GM21447 (cell line): ENCODE results near the gene NTN5.
A peak's percentile ranks its signal among the peaks of the same experiment; 100 is the strongest.
"Not testable (repeated sequence)": the region's sequence is repeated elsewhere in the genome, so short reads cannot be mapped to it uniquely, and the experiment has no call there.

Experiments
- ATAC-seq: cut with Tn5 transposase; IDR thresholded peaks from one replicate; pipeline ENCODE4 v1.9.1; 2021; ENCODE audit not compliant: unreplicated experiment

Gene NTN5

DNA sequence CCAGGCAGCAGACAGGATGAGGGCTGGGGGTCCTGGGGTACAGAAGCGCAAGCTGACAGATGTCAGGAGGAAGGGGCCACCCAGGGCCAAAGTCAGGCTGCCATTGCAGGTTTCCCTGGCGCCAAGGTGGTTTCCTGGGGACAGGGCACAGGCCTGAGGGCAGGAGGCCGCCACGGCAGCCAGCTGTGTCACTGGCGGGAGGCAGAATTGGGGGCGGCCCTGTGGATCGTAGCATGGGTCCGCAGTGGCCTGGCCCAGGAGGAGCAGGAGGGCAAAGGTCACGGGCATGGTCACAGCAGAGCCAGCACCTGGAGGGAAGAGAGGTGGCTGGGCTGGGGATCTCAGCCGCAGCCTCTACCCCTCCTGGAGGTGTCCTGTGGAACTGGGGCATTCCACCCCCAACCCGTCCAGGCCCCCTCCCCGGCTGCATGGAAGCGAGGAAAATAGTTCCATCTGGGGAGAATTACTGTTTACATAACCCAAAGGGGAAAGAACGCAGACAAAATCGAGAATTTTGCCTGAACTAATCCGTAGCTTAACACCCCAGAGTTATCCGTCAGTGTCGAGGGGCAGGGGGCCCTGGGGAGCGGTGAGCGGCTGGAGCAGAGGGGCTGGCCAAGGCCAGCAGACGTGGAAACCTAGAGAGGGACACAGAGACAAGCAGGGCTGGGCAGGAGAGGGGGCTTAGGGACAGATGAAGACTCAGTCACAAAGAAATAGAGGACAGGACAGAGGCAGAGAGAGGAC lies 1.9 kb downstream of the NTN5 start:
- no peak for ATAC-seq

DNA sequence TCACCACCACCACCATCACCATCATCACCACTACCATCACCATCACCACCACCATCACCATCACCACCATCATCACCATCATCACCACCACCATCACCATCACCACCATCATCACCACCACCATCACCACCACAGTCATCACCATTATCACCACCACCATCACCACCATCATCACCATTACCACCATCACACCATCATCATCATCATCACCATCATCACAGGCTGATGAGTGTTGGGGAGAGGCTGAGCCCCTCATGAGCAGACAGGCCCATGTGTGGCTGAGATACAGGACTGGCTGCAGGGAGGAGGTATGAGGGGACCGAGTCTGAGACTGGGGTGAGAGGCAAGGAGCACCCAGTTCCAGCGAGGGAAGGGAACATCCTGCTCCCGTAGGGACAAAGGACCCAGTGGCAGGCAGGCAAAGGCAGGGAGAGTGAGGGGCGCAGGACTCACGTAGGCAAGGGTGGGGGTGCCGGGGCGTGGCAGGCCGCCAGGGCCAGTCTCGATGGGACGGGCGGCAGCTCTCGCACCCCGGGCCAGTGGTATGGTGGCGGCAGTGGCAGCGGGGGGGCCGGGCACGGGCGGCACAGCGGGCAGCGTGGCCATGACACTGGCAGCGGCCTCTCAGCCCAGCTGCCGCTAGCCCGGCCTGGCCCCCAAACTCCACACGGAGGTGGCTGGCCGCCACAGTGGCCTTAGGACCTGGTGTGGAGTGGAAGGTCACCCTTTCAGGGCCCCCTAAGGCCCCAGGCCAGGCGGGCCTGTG lies 2.7 kb downstream of the NTN5 start:
- no peak for ATAC-seq

DNA sequence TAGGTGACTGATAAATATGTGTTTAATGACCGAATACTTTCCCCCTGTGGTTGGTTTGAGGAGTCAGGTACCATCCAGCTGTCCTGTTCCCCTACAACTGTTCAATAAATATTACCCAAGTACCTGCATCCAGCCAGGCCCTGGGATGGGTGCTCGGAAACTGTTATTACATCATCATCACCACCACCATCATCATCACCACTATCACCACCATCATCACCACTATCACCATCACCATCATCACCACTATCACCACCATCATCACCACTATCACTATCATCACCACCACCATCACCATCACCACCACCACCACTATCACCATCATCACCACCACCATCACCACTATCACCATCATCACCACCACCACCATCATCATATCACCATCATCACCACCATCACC lies 4.1 kb downstream of the NTN5 start:
- ATAC-seq = no peak

DNA sequence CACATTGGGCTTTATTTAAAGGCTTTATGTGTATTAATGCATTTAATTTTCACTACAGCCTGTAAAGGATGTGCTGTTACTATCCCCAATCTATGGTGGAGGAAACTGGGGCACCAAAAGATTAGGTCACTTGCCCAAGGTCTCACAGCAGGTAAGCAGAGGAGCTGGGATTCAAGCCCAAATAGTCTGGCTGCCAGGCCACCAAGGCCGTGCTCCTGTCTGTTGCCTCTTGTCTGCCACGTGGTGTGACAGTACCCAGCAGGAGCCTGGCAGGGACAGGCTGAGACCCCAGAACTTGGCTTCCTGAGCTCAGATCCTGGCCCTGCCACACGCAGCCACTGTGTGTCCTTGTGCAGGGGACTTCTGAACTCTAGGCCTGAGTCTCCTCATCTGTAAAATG lies 4.5 kb downstream of the NTN5 start:
- no peak for ATAC-seq

DNA sequence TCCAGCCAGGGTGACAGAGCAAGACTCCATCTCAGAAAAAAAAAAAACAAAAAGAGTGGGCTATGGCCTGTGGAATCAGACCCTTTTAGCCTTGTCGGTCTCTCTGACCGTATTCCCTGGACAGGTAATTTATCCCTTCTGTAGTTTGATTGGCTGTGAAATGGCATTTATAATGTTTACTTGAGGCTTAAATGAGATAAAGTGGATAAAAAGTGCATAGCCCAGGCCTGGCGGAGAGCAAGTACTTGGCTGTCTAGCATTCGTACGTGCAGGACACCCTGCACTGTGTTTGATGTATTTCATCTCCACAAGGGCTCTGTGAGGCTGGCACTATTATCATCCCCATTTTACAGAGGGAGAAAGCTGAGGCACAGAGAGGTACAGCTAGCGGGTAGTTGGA lies 7.0 kb downstream of the NTN5 start:
- no peak for ATAC-seq

DNA sequence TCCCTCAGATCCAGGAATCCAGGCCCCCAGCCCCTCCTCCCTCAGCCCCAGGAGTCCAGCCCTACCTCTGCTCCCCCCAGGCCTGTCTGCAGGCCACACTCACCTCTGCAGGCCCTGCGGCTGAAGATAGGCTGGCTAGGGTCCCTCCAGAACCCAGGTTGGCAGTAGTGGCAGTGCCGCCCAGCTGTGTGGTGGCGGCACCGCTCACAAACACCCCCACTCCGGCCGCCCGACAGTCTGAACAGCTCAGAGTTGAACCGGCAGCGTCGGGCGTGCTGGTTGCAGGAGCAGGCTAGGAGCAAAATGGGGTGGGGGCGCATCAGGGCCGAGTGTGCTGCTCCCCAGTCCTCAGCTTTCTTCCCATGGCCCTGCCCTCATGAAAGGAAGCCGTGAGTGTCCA lies 8.3 kb downstream of the NTN5 start:
- no peak for ATAC-seq

DNA sequence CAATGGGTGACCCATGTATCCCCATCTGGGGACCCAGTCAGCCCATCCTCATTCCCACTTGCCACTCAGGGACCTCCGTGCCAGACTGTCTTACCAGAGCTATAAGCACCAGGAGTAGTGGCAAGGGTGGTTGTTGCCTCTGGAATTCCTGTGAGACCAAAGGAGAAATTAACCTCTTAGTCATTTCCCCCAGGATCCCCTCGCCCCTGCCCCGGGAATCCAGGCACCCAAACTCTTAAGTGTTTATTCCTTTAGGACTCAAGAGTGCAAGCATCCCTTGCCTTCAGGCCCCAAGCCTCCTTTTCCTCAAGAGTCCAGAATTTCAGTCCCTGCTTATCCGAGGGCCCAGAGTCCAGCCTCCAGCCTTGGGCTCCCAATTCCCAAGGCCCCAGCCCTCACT lies 9.2 kb downstream of the NTN5 start:
- no peak for ATAC-seq

DNA sequence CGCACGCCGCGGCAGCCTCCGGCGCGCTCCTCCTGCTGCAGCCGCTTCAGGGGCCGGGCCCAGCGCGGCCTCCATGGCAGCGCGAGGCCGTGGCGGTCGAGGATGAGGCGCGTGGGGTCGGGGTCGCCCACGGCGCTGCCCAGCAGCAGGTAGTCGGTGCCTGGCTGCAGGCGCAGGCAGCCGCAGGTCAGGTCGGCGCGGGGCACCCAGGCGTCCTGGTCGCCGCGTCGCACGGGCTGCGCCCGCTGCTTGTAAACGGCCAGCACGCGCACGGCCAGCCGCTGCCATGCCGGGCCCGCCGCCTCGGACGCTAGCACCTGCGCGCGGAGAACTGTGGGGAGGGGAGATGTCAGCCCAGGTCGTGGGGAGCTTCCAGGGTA lies 11.1 kb downstream of the NTN5 start:
- ATAC-seq = no peak

DNA sequence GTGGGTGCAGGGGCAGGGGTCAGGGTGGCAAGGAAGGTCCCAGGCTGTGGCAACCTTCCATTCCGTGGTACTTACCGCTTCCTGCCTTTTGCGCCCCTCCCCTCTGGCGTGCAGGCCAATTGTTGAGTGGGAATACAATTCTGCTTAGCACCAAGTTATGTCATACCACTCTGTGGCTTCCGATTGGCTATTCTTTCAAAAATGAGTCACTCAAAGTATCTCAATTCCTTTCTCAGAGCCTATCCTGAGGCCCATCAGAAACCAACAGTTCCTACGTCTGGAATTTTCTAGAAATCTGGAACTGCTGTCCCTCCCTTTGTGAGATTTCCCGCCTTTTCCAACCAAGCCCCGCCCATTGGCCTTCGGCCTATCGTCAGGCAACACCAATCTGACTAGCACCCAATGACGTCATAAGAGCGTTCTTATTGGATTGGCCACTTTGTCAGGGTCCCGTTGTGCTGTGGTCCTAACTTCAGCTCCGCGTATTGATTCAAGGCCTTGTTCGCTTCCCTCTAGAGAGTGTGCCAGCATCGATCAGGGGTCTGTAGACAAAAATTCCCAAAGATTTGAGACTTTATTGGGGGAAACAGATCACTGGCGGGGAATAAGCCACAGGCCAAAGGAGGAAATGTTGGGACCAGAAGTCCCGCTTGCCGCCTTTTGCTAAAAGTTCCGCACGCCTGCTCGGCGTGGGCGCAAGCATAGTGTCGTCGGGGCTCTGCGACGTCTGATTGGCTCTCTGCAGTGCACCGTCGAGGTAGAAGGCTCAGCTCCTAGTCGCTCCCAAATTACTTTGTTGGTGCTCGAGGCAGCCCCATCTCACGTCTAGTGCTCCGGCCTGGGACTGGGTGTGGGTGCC lies 11.7 kb downstream of the NTN5 start:
- ATAC-seq = peak; percentile 84

DNA sequence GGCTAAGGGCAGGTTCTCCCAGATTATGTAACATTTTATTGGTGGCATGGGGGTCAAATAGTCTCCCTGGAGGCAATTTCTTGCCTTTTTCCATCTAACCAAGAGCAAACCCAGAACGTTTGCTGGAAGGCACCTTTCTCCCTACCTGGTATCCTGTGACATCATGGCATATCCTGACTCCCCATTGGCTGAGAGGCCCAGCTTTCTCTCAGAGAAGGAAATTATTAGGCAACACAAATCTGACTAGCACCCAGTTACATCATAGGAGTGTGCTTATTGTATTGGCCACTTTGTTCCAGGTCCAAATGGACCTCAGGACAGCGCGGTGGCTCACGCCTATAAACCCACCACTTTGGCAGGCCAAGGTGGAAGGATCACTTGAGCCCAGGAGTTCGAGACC lies 13.0 kb downstream of the NTN5 start:
- ATAC-seq = no peak

DNA sequence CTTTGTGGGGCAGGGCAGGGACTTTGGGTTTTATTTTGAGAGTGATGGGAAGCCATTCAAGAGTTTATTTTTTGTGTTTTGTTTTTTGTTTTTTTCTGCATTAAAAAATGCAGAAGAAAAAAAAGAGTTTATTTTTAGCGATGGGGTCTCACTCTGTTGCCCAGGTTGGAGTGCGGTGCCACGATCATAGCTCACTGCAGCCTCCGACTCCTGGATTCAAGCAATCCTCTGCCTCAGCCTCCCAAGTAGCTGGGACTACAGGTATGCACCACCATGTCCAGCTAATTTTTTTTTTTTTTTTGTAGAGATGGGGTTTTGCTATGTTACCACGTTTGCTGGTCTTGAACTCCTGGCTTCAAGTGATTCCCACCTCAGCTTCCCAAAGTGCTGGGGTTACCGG lies 14.3 kb downstream of the NTN5 start:
- no peak for ATAC-seq

DNA sequence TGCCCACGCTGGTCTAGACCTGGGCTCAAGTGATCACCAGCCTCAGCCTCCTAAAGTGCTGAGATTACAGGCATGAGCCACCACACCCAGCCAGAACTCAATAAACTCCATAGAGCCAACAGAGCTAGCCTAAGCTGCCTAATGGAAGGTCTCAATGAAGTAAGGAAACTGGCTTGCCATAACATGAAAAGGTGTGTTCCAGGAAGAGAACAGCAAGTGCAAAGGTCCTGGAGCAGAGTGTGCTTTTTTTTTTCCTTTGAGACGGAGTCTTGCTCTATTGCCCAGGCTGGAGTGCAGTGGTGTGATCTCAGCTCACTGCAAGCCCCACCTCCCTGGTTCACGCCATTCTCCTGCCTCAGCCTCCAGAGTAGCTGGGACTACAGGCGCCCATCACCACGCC lies 15.0 kb downstream of the NTN5 start:
- not testable (repeated sequence) for ATAC-seq

DNA sequence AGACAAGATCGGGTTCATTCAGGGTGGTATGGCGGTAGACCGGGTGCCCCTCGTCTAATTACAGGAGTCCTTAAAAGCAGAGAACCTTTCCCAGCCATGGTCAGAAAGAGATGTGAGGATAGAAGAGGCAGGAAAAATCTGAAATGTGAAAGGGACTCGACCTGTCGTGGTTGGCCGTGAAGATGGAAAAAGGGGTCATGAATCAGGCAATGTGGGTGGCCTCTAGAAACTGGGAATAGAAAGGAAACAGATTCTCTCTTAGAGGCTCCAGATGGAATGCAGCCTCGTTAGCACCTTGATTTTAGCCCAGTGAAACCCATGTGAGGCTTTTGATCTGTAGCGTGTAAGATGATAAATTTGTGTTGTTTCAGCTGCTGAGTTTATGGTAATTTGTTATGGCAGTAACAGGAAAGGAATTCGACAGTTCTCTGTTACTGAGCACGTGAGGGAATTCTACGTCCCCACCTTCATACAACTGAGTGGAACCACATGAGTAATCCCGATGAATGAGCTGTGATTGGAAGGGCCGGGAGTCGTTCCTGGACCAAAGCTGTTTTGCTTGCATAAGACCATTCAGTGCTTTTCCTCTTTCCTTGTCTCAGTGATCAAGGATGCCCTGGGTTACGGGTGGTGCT lies 15.9 kb downstream of the NTN5 start:
- ATAC-seq = no peak

DNA sequence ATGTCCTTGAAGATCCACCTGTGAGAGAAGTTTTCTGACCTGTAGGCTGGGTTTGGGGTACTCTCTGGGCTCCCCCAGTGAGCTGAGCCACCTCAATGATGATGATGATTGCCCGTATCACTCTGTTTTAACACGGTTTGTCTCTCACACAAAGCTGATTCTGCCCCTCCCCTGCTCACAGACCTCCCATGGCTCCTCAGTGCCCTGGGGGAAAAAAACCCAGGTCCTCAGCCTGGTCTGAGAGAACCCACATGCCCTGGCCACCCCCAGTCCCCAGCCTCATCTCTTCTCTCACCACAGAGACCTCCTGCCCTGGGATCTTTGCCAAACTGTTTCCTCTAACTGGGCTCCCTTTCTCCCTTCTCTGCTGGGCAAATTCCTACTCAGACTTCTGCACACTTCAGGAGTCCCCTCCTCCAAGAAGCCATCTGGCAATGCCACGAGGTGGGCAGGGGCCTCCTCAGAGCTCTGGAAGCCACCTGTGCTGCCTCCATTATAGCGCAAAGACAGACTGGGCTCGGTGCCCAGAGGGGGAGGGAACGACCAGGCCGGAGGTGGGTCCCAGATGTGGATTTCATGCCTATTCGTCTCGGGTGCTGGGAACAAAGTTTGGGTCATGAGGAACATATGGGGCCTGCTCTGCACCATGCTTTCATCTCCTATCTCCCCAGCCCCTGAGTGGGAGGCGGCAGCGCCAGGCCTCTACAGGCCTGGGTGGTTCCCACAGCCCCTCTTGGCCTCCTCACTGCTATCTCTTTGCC lies 18.3 kb downstream of the NTN5 start:
- ATAC-seq = no peak

DNA sequence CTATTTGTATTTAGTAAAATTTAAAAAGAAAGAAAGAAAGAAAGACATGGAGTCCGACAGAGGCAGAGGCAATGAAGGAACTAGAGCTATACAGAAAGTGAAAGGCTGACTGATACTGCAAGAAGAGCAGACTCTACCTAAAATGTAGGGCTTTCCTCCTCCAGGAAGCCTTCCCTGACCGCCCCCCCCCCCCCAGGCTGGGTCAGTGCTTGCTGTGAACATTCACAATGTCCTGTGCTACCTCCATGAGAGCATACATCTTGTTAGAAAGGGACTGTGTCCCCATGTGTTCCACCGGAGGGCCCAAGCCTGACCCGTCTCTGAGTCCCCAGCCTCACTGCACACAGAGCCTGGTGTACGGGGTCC lies 21.2 kb downstream of the NTN5 start:
- ATAC-seq = no peak

DNA sequence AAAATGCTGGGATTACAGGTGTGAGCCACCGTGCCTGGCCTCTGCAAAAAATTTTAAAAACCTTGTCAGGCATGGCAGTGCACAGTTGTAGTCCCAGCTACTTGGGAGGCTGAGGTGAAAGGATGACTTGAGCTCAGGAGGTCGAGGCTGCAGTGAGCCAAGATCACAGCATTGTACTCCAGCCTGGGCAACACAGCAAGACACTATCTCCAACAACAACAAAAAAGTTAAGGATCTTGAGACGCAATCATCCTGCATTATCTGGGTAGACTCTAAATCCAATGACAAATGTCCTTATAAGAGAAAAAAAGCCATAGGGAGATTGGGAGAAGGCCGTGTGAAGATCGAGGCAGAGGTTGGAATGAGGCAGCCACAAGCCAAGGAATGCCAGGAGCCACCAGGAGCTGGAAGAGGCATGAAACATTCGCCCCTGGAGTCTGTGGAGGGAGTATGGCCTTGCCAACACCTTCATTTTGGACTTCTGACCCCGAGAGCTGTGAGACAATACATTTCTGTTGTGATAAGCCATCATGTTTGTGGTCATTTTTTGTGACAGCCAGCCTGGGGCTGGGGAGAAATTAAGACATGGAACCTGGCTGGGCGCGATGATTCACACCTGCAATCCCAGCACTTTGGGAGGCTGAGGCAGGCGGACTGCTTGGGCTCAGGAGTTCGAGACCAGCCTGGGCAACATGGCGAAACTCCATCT lies 21.7 kb downstream of the NTN5 start:
- ATAC-seq = no peak

DNA sequence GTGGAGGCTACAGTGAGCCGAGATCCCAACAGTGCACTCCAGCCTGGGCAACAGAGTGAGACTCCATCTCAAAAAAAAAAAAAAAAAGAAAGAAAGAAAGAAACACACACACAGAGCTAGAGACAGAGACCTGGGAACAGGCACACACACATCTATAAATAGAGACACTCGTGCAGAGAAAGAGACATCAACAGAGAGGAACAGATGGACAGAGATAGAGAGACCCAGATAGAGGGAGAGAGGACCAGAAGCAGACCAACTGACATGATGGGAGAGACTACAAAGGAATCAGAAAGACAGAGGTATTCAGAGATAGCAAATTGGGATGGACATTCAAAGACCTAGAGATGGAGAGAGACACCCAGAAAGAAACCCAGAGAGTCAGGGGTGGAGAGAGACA lies 24.7 kb downstream of the NTN5 start:
- no peak for ATAC-seq

DNA sequence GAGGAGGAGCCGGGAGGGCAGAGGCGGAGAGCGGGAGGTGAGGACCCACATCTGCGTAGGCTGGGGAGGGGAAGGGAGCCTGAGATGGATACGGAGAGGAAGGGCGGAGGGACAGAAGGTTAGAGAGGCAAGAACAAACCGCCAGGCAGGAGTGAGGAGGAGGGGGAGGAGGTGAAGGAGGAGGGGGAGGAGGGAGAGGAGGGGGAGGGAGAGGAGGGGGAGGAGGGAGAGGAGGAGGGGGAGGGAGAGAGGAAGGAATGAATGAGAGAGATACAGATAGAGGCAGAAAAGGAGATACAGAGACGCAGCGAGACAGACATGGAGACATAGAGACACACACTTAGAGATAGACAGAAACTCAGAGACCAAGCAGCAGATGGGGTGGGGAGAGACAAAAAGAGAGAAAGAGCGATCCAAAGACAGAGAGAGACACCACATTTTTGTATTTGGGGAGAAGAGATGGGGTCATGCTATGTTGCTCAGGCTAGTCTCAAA lies 26.0 kb downstream of the NTN5 start:
- ATAC-seq = no peak

DNA sequence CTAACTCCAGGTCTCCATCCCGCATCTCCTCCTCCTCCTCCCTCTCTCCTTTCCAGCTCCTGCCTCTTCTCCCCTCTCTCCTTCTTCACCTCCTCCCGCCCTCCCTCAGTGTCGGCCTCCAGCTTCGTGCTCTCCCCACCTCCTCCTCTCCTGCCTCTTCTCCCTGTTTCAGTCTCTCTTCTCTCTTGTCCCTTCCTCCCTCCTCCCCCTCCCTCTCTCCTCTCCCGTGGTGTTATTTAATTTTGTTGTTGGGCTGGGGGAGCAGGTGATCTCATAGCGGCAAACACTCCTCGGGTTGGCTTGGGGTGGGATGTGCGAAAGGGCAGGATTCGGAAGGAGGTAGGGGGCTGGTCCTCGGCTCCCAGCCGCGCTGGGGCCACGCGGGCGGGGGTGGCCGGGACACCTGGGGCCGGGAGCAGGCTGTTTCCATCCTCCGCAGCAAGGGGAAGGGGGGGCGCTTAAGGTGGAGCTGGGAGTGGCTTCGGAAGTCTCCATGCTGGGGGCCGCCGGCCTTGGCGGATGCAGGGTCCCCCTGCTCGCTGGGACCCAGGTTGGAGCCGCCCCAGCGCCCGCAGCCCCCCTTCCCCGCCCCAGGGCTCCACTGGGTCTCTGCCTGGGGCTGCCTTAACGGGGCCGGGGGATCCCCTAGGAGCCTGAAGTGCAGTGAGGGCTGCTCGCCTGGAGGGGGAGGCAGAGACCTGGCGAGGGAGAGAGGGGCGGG lies 26.7 kb downstream of the NTN5 start, which contains the start of gene CA11:
Gene CA11 (minus strand): TSS at position 187 of the 721 bp plus-strand sequence. CDS start 555 bp downstream, outside the sequence.
- ATAC-seq = peak; percentile 62
